ENCODE measurements around the gene CRY2.

CRY2 gene

GRCh38 chr11:45850446-45850845, 3.2 kb downstream of the CRY2 start:
- no peak for DNase-seq

GRCh38 chr11:45851228-45851627, 4.0 kb downstream of the CRY2 start:
- no peak for DNase-seq

DNA sequence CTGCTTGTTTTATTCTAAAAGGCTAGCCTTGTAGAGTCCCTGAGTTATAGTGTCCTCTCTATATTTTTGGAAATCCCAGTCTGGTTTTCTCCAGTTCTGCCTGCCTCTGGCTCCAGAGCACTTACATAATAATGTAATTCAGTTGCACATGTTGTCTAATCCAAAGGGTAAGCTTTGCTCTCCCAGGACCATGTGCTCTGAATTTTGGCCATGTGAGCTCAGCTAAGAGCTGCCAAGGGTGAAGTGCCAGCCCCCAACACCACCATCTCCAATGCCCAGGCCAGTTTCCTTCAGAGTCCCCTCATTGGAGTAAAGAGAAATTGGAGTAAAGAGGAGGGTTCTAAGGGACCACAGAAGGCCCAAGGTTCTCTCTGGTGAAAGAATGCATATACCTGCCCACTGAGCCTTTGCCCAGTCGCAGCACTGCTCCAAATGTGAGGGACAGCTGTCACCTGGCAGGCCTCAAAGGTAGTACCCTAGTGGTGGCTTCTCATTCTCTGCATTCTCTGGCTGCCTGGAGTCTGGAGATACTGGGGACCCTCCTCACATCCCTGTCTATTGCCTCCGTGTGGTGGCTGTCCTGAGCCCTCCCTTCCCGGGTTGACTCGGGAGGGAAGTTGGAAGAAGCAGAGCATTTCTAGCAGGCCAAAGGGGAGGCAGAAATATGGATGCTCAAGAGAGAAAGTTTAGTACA, 4.9 kb downstream of the CRY2 start:
- DNase-seq: no peak

DNA sequence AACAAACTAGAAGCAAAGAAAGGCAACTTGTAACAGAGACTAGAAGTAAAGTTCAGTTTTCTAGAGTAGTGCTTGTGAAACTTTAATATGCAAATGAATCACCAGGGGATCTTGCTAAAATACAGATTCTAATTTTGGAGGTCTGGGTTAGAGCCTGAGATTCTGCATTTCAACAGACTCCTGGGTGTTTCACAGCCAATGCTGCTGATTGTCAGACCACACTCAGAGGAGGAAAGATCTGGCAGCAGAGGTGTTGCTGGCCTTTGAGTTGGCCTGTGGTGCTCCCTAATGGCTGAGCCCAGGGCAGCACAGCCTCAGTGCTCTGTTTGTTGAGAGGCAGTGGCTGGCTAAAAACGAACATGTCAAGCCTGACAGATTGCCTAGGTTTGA, 5.4 kb downstream of the CRY2 start:
- DNase-seq: no peak

GRCh38 chr11:45853332-45854219, 6.3 kb downstream of the CRY2 start:
- DNase-seq: no peak

- no peak for DNase-seq
Measured at GRCh38 chr11:45855308-45855707, 8.0 kb downstream of the CRY2 start.

GRCh38 chr11:45856044-45856468, 8.8 kb downstream of the CRY2 start:
- no peak for DNase-seq

DNA sequence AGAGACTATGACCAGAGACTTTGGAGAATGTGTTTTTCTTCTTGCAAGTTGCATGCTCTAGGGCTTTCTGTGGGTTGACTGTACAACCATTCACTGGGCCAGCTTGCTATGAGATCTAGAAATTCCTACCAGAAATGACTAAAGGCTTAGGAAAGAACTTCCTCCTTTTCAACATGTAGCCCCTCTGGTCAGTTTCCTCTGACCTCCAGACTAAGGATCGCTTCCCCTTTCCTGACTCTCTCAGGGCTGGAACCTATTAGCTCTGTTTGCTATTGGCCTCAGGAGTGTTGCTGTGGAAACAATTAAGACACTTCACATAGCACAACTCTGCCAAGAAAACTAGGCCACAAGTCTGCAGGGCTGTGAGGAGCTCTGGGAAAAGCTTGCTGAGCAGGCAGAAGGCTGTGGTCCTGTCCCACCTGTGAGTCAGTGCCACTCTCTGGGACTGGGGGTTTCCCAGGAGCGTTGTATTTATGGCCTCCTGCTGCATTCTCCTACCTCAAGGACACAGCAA, 10.7 kb downstream of the CRY2 start:
- DNase-seq: no peak

GRCh38 chr11:45858751-45859398, 11.6 kb downstream of the CRY2 start:
- no peak for DNase-seq

DNA sequence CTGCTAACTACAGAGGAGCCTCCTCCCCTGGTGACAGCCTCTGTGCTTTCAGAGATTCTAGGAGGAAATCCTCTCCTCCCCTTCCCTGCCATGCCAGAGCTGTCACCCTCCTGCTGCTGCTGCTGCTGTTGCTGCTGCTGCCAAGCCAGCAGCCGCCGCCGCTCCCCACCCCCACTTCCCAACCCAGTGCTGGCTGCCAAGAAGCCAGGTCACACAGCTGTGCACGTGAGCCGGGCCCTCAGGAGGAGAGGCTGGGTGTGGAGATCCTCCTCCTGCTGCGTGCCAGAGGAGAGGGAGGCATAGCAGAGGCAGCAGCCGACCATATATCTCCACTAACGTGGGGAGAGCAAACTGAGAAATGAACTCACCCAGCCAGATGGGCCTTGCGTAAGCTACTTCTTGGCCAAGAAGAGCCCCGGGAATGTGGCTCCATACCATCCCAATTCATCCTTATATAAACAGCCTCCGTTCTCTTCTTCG, 12.4 kb downstream of the CRY2 start:
- peak; percentile 72 for DNase-seq

DNA sequence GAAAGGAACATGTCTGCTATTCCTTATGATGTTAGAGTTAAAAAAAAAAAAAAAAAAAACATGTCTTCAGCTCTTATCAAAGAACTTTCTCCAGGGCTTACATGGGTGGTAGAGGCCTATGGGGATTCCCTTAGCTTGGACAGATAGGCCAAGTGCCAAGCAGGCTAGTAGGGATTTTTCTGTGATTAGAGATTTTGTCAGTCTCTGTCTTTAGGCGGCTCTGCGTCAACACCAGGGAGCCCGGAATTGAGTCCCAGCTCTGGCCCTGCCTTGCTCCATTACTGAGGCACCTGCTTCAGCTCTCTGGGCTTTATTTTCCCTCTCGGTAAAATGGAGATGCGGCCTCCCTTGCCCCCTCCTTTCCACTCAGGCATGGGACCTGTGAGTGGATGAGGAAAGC, 13.1 kb downstream of the CRY2 start:
- DNase-seq: no peak

DNA sequence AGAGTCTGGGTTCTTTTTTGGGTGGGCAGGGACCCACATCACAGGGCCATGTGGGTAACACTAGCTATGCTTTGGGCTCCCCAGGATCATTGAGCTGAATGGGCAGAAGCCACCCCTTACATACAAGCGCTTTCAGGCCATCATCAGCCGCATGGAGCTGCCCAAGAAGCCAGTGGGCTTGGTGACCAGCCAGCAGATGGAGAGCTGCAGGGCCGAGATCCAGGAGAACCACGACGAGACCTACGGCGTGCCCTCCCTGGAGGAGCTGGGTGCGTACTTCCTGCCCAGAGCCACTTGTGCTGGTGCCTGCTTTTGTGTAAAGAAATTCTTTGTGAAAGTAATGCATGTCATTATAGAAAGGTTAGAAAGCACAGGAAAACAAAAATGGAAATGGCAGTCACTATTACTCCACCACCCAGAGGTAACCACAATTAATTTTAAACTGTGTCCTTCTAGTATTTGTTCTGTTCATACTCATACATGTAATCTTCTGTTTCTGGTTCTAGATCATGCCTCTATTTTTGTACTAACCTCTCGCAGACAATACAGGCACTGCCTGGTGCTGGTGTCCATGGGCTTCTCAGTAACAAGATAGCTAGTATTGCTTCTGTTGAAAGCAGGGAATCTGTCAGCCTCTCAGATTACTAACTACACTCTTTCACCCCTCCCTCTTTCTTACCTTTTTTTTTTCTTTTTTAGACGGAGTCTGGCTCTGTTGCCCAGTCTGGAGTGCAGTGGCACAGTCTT, 13.7 kb downstream of the CRY2 start:
- no peak for DNase-seq

DNA sequence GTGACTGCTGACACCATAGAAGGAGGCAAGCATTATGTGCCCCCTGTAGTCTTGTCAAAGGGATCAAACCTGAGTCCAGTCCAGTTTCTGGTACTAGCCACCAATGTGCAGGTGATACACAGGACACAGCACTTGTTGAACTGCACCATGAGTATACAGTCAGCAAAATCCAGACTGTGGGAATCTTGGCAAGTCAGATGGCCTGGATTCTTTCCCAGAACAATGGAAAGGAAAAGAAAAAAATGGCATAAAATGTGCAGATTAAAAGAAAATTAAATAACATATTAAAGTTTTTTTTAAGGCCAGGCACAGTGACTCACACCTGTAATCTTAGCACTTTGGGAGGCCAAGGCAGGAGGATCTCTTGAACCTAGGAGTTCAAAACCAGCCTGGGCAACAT, 16.8 kb downstream of the CRY2 start:
- no peak for DNase-seq

GRCh38 chr11:45869551-45869950, 22.3 kb downstream of the CRY2 start:
- DNase-seq: no peak

GRCh38 chr11:45870706-45871105, 23.4 kb downstream of the CRY2 start:
- DNase-seq: no peak

DNA sequence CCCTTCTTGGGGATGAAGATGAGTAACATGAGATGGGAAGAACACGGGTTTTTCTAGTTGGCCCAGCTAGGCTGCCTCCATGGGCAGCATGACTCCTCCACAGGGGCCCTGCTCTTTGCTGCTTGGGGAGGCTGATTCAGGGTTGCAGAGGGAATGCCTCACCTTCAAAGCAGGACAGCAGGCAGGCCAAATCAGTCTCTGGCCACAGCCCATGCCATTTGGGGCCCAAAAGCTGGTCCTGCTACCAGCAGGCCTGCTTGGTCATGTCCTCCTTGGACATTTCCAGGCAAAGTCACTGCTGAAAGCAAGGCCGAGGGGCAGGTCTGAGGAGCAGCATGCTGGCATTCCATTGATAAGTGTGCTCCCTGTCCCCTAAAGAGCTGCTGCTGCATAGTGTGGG, 24.4 kb downstream of the CRY2 start:
- DNase-seq: no peak

GRCh38 chr11:45872651-45873356, 25.5 kb downstream of the CRY2 start:
- DNase-seq: peak; percentile 63

DNA sequence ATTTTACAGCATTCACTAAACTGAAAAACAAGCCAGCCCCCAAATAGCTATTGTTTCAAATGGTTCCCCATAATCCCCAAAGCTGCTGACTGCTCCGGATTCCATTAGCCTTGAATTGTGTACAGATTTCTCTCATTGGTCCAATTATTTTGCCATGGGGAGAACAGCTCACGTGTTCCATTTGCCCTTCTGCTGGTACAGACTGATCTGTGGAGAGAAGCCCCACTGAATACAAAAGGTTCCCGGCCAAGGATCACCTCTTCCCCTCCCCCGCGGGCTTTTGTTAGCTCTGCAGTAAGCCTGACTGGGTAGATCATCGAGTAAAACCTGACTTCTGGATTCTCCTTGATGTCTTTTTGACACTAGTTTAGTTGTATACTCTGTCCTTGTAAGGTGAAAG, 29.1 kb downstream of the CRY2 start:
- DNase-seq: no peak

DNA sequence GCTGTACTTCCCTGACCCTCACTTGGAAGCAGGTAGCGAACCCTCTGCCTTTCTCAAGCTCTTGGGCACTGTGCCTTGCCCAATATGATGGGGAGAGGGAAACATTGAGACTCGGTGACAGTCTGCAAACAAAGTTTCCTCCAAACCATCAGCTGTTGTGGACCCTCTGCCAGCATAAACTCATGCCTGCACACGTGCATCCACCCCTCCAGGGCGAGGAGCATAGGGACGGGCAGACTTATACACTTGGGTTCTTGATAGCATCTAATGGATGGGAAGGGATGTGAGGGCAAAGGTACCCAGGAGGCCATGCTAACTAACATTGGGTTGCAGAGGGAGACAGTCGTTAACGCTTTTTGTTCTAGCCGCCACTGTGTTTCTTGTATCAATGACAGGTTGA, 29.9 kb downstream of the CRY2 start:
- DNase-seq: no peak

DNA sequence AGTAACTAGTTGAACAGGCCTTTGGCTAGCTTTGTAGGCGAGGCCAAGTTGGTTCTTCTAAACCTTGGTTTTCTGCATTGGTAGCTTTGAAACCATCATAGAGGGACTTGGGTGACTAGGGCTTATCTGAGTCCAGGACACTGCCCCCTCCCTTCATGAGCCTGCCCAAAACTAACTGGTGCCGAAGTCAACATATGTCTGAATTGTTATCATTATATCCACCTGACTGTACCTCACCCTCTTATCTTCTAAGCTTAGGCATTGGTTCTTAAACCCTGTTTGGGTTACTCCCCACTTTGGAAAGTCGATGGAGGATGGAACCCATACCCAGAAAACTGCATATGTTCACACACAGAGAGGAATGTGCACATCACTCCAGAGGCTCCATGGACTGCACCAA, 30.6 kb downstream of the CRY2 start:
- DNase-seq: no peak

GRCh38 chr11:45879803-45880686, 32.8 kb downstream of the CRY2 start:
- DNase-seq: no peak

Measured in NCI-H2107 (cell line).